Peyer's patch (tissue), 4 donors: ENCODE data around the gene TAS2R14. TPM values are rescaled to one million over a fixed set of nuclear protein-coding genes. Genes with fewer than 3 reads are reported as not detected.

Experiments used
- DNase-seq, 3 donors: peaks; one replicate each; pipeline ENCODE4 v3.0.0-alpha.2; 2017 to 2019
- H3K27ac ChIP-seq, 4 donors: fragments of 200-600 bp; sonication (generic); one replicate each; pipeline ENCODE4 v1.5.1; 2016 to 2019
- H3K27me3 ChIP-seq, 2 donors: fragments of 200-600 bp; sonication (generic); one replicate each; pipeline ENCODE4 v1.5.1; 2019
- H3K36me3 ChIP-seq, 3 donors: fragments of 200-600 bp; sonication (generic); one replicate each; pipeline ENCODE4 v1.5.1; 2016 to 2019
- H3K4me1 ChIP-seq, 4 donors: fragments of 200-600 bp; sonication (generic); one replicate each; pipeline ENCODE4 v1.5.1; 2016 to 2019
- H3K4me3 ChIP-seq, 4 donors: fragments of 200-600 bp; sonication (generic); 1 replicate in 3 of 4; 2 replicates in 1 of 4; pipeline ENCODE4 v1.5.1; 2016 to 2019; ENCODE audit warnings: mild to moderate bottlenecking in 1 of 4
- H3K9me3 ChIP-seq, 4 donors: fragments of 200-600 bp; sonication (generic); one replicate each; pipeline ENCODE4 v1.5.1; 2016 to 2019; ENCODE audit warnings: mild to moderate bottlenecking in 1 of 4
- CTCF ChIP-seq, 6 experiments: fragments of 450-650 bp in 4 of 6; fragments of 200-600 bp in 2 of 6; sonication (generic) in 1 of 6; IDR thresholded peaks; one replicate each; pipeline ENCODE4 v1.5.1; 2017 to 2019; ENCODE audit warnings: antibody characterized with exemption in 6 of 6, mild to moderate bottlenecking in 3 of 6, moderate library complexity in 1 of 6
- POLR2A ChIP-seq, 2 donors: fragments of 450-650 bp; IDR thresholded peaks; one replicate each; pipeline ENCODE4 v1.5.1; 2017; ENCODE audit warnings: antibody characterized with exemption in 2 of 2, mild to moderate bottlenecking in 2 of 2, moderate library complexity in 2 of 2
- total RNA-seq, 4 donors: library from RNA; depleted of rRNA; stranded (reverse); fragments of >200 nt; gene quantifications; one replicate each; pipeline ENCODE4 v1.1.0, GENCODE V29; 2016

TAS2R14 gene
- total RNA-seq, 4 donors from 2014 or later, result 3.4 to 5.1 (median 4.8) TPM; not detected in 1

GRCh38 chr12:10967409-10967808, 28.3 kb upstream of the TAS2R14 start:
- Histone ChIP-seq H3K27ac (no peak overlapping the region), H3K9me3 (no peaks in the 10 kb centered on the region), H3K4me1 (no peaks in the 10 kb centered on the region), H3K36me3 (no peaks in the 10 kb centered on the region), H3K4me3 (no peak overlapping the region), H3K27me3 (no peaks in the 10 kb centered on the region)
- TF ChIP-seq POLR2A (IDR thresholded peaks at IDR 0.05) (no peak), CTCF (IDR thresholded peaks at IDR 0.05) (no peak)
- no peak for DNase-seq

DNA sequence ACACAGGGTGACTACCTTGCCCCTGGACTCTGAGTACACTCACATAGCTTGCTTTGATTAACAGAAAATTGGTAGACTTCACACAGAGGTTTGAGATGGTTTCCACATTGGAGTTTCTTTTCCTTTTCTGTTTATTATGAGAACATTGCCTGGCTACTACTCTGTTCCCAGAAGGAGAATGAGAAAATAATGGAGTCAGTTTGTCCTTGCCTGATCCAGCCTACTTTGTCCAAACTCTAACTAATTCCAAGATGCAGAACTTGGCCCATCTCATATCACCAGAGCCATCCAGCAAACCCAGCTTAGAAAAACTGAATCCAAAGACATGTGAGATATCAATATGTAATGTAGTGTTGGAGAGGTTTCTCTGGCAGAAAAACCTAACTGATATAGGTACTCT, 27.3 kb upstream of the TAS2R14 start:
- Histone ChIP-seq H3K9me3 (no peaks in the 10 kb centered on the region), H3K27ac (no peak overlapping the region), H3K36me3 (no peaks in the 10 kb centered on the region), H3K27me3 (no peaks in the 10 kb centered on the region), H3K4me1 (no peaks in the 10 kb centered on the region), H3K4me3 (no peak overlapping the region)
- no peak for DNase-seq
- TF ChIP-seq POLR2A (IDR thresholded peaks at IDR 0.05), result no peak
- TF ChIP-seq CTCF (IDR thresholded peaks at IDR 0.05), result no peak

DNA sequence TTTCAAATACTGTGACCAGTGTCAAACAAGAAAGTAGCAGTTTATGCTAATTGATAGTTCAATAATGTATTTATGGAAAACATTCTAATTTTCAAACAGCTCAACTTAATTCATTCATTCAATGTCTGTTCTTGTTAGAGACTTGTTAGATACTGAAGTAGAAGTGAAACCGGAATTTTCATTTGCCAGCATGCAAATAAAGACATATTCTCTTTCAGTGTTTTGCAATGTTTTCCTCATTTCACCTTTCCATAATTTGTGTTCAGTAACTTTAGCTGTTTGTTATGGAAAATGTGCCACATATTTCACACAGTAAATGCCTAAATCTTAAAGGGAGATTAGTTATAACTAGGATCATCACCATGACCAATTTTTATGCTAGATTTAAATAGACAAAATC, 26.4 kb upstream of the TAS2R14 start:
- DNase-seq, result no peak
- H3K36me3 ChIP-seq, result no peaks in the 10 kb centered on the region
- H3K9me3 ChIP-seq, result no peaks in the 10 kb centered on the region
- no peaks in the 10 kb centered on the region for H3K27me3 ChIP-seq
- H3K4me3 ChIP-seq, result no peak overlapping the region
- H3K27ac ChIP-seq, result no peak overlapping the region
- TF ChIP-seq CTCF (IDR thresholded peaks at IDR 0.05) (no peak), POLR2A (IDR thresholded peaks at IDR 0.05) (no peak)
- H3K4me1 ChIP-seq, result no peaks in the 10 kb centered on the region

- TF ChIP-seq CTCF (IDR thresholded peaks at IDR 0.05), result no peak
- TF ChIP-seq POLR2A (IDR thresholded peaks at IDR 0.05), result no peak
- Histone ChIP-seq H3K27ac (no peak overlapping the region), H3K27me3 (no peaks in the 10 kb centered on the region), H3K4me3 (no peak overlapping the region), H3K4me1 (no peaks in the 10 kb centered on the region), H3K9me3 (no peaks in the 10 kb centered on the region), H3K36me3 (no peaks in the 10 kb centered on the region)
- no peak for DNase-seq
Observed at GRCh38 chr12:10960211-10960610, 21.1 kb upstream of the TAS2R14 start.

- H3K9me3 ChIP-seq, result no peaks in the 10 kb centered on the region
- no peak overlapping the region for H3K4me3 ChIP-seq
- no peaks in the 10 kb centered on the region for H3K4me1 ChIP-seq
- H3K36me3 ChIP-seq, result no peaks in the 10 kb centered on the region
- H3K27ac ChIP-seq, result no peak overlapping the region
- TF ChIP-seq CTCF (IDR thresholded peaks at IDR 0.05) (peak in 2 of 6 experiments; percentile 9 to 32), POLR2A (IDR thresholded peaks at IDR 0.05) (no peak)
- H3K27me3 ChIP-seq, result no peaks in the 10 kb centered on the region
- DNase-seq, result no peak
Observed at GRCh38 chr12:10959804-10960203, 20.7 kb upstream of the TAS2R14 start.

DNA sequence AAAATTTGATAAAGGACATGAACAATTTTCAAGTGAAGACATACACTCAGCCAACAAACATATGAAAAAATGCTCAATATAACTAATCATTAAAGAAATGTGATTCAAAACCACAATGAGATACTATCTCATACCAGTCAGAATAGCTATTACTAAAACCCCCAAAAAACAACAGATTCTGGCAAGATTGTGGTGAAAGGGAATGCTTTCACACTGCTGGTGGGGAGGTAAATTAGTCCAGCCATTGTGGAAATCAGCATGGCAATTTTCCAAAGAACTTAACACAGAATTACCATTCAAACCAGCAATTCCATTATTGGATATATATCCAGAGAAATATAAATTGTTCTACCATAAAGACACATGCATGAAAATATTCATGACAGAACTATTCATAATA, 18.7 kb upstream of the TAS2R14 start:
- H3K36me3 ChIP-seq, result no peaks in the 10 kb centered on the region
- H3K4me1 ChIP-seq, result no peaks in the 10 kb centered on the region
- no peaks in the 10 kb centered on the region for H3K27me3 ChIP-seq
- no peak overlapping the region for H3K27ac ChIP-seq
- no peak overlapping the region for H3K4me3 ChIP-seq
- no peak for DNase-seq
- TF ChIP-seq CTCF (IDR thresholded peaks at IDR 0.05), result no peak
- TF ChIP-seq POLR2A (IDR thresholded peaks at IDR 0.05), result no peak
- H3K9me3 ChIP-seq, result no peaks in the 10 kb centered on the region
